ENCODE results near the gene MRTFB. TPM values are rescaled to one million over a fixed set of nuclear protein-coding genes. Genes with fewer than 3 reads are reported as not detected.

Gene MRTFB
- total and polyA plus RNA-seq, 4 donors, result 19.1 to 32.1 (median 25.1) TPM

- H3K9me3 ChIP-seq (ENCODE audit: control insufficient read depth, insufficient read depth, low read length), result no peaks in the 10 kb centered on the region
- H3K36me3 ChIP-seq (ENCODE audit: control insufficient read depth, insufficient read depth, low read length), result no peaks in the 10 kb centered on the region
- no peaks in the 10 kb centered on the region for H3K27me3 ChIP-seq (ENCODE audit: control insufficient read depth, insufficient read depth, low read length)
- no peaks in the 10 kb centered on the region for H3K4me1 ChIP-seq (ENCODE audit: control insufficient read depth, insufficient read depth, low read length)
- no peak for DNase-seq (ENCODE audit: low read depth in 4 of 6, low spot score in 6 of 6)
- no peak overlapping the region for H3K4me3 ChIP-seq (ENCODE audit: low read depth, low read length)
- no peak overlapping the region for H3K27ac ChIP-seq (ENCODE audit: low read depth, low read length)
These were observed 131.6 kb downstream of the MRTFB start for GRCh38 chr16:14202697-14203096.

- Histone ChIP-seq H3K27me3 (ENCODE audit: control insufficient read depth, insufficient read depth, low read length) (no peaks in the 10 kb centered on the region), H3K9me3 (ENCODE audit: control insufficient read depth, insufficient read depth, low read length) (no peaks in the 10 kb centered on the region), H3K4me3 (ENCODE audit: low read depth, low read length) (no peak overlapping the region), H3K27ac (ENCODE audit: low read depth, low read length) (no peak overlapping the region), H3K4me1 (ENCODE audit: control insufficient read depth, insufficient read depth, low read length) (no peaks in the 10 kb centered on the region), H3K36me3 (ENCODE audit: control insufficient read depth, insufficient read depth, low read length) (no peaks in the 10 kb centered on the region)
- no peak for DNase-seq (ENCODE audit: low read depth in 4 of 6, low spot score in 6 of 6)
- WGBS (ENCODE audit: insufficient coverage), result 67% methylated on average over 1 of the region's 2 CpGs
These were observed 132.0 kb downstream of the MRTFB start for GRCh38 chr16:14203166-14203565.

- whole genome bisulfite sequencing (ENCODE audit: insufficient coverage), result 94% methylated on average over 2 of the region's 3 CpGs
- Histone ChIP-seq H3K9me3 (ENCODE audit: control insufficient read depth, insufficient read depth, low read length) (no peaks in the 10 kb centered on the region), H3K27ac (ENCODE audit: low read depth, low read length) (no peak overlapping the region), H3K4me3 (ENCODE audit: low read depth, low read length) (no peak overlapping the region), H3K4me1 (ENCODE audit: control insufficient read depth, insufficient read depth, low read length) (no peaks in the 10 kb centered on the region), H3K27me3 (ENCODE audit: control insufficient read depth, insufficient read depth, low read length) (no peaks in the 10 kb centered on the region), H3K36me3 (ENCODE audit: control insufficient read depth, insufficient read depth, low read length) (no peaks in the 10 kb centered on the region)
- no peak for DNase-seq (ENCODE audit: low read depth in 4 of 6, low spot score in 6 of 6)
These were observed 134.5 kb downstream of the MRTFB start for GRCh38 chr16:14205666-14206065.

- Histone ChIP-seq H3K27ac (ENCODE audit: low read depth, low read length) (no peak overlapping the region), H3K4me3 (ENCODE audit: low read depth, low read length) (no peak overlapping the region), H3K9me3 (ENCODE audit: control insufficient read depth, insufficient read depth, low read length) (no peaks in the 10 kb centered on the region), H3K36me3 (ENCODE audit: control insufficient read depth, insufficient read depth, low read length) (peaks cover 2% of the 10 kb centered on the region), H3K4me1 (ENCODE audit: control insufficient read depth, insufficient read depth, low read length) (no peaks in the 10 kb centered on the region), H3K27me3 (ENCODE audit: control insufficient read depth, insufficient read depth, low read length) (no peaks in the 10 kb centered on the region)
- DNase-seq (ENCODE audit: low read depth in 4 of 6, low spot score in 6 of 6), result no peak
- WGBS (ENCODE audit: insufficient coverage), result 100% methylated on average over 1 of the region's 6 CpGs
These were observed 140.9 kb downstream of the MRTFB start for GRCh38 chr16:14211856-14212543.

DNA sequence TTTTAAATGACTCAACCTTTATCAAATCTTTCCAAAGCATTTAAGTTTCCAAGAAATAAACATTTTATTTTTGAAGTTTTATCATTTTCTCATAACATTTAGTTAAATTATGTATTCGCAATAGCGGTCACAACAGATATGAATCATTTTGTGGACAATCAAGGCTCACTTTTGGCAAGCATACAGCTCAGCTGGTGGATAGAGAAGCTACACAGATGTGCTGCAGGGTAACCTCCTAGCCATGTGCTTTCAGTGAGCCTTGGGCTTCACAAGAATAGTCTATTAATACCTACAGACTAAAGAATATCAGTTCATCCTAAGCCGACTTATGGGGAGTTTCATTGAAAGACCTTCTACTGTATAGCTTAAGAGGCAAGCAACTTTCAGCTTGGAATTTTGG is 144.8 kb downstream of the MRTFB start:
- Histone ChIP-seq H3K9me3 (ENCODE audit: control insufficient read depth, insufficient read depth, low read length) (no peaks in the 10 kb centered on the region), H3K36me3 (ENCODE audit: control insufficient read depth, insufficient read depth, low read length) (peaks cover 7% of the 10 kb centered on the region), H3K27me3 (ENCODE audit: control insufficient read depth, insufficient read depth, low read length) (no peaks in the 10 kb centered on the region), H3K27ac (ENCODE audit: low read depth, low read length) (no peak overlapping the region), H3K4me3 (ENCODE audit: low read depth, low read length) (no peak overlapping the region), H3K4me1 (ENCODE audit: control insufficient read depth, insufficient read depth, low read length) (no peaks in the 10 kb centered on the region)
- WGBS (ENCODE audit: insufficient coverage), result no CpG with 5 or more reads among the region's 3 CpGs
- no peak for DNase-seq (ENCODE audit: low read depth in 4 of 6, low spot score in 6 of 6)

GRCh38 chr16:14219983-14220382 is 148.9 kb downstream of the MRTFB start:
- no peak overlapping the region for H3K27ac ChIP-seq (ENCODE audit: low read depth, low read length)
- no CpG with 5 or more reads among the region's 3 CpGs for WGBS (ENCODE audit: insufficient coverage)
- no peaks in the 10 kb centered on the region for H3K9me3 ChIP-seq (ENCODE audit: control insufficient read depth, insufficient read depth, low read length)
- H3K4me3 ChIP-seq (ENCODE audit: low read depth, low read length), result no peak overlapping the region
- no peak for DNase-seq (ENCODE audit: low read depth in 4 of 6, low spot score in 6 of 6)
- H3K27me3 ChIP-seq (ENCODE audit: control insufficient read depth, insufficient read depth, low read length), result no peaks in the 10 kb centered on the region
- H3K4me1 ChIP-seq (ENCODE audit: control insufficient read depth, insufficient read depth, low read length), result no peaks in the 10 kb centered on the region
- peaks cover 7% of the 10 kb centered on the region for H3K36me3 ChIP-seq (ENCODE audit: control insufficient read depth, insufficient read depth, low read length)

- Histone ChIP-seq H3K4me1 (ENCODE audit: control insufficient read depth, insufficient read depth, low read length) (no peaks in the 10 kb centered on the region), H3K27me3 (ENCODE audit: control insufficient read depth, insufficient read depth, low read length) (no peaks in the 10 kb centered on the region), H3K36me3 (ENCODE audit: control insufficient read depth, insufficient read depth, low read length) (peaks cover 2% of the 10 kb centered on the region), H3K9me3 (ENCODE audit: control insufficient read depth, insufficient read depth, low read length) (no peaks in the 10 kb centered on the region), H3K4me3 (ENCODE audit: low read depth, low read length) (no peak overlapping the region), H3K27ac (ENCODE audit: low read depth, low read length) (no peak overlapping the region)
- WGBS (ENCODE audit: insufficient coverage), result no CpG with 5 or more reads among the region's 2 CpGs
- DNase-seq (ENCODE audit: low read depth in 4 of 6, low spot score in 6 of 6), result no peak
These were observed 152.5 kb downstream of the MRTFB start for GRCh38 chr16:14223632-14224031.

DNA sequence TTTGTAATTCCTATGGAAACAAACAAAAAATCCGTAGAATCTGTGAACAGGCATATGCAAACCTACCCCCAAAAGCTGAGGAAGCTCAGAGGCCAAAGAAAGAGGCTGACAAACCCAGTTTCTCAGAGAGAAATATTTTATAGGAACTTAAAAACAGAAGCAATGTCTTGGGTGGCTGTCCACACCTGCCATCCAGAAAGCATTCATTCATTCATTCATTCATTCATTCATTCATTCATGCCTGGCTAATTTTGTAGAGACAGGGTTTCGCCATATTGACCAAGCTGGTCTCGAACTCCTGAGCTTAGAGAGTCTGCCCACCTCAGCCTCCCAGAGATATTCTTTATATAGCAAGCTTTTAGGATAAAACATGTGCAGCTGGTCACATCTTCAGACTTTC is 154.3 kb downstream of the MRTFB start:
- H3K9me3 ChIP-seq (ENCODE audit: control insufficient read depth, insufficient read depth, low read length), result no peaks in the 10 kb centered on the region
- no peak for DNase-seq (ENCODE audit: low read depth in 4 of 6, low spot score in 6 of 6)
- no peaks in the 10 kb centered on the region for H3K27me3 ChIP-seq (ENCODE audit: control insufficient read depth, insufficient read depth, low read length)
- no peaks in the 10 kb centered on the region for H3K4me1 ChIP-seq (ENCODE audit: control insufficient read depth, insufficient read depth, low read length)
- no peak overlapping the region for H3K27ac ChIP-seq (ENCODE audit: low read depth, low read length)
- no CpG with 5 or more reads among the region's 3 CpGs for WGBS (ENCODE audit: insufficient coverage)
- H3K4me3 ChIP-seq (ENCODE audit: low read depth, low read length), result no peak overlapping the region
- peaks cover 2% of the 10 kb centered on the region for H3K36me3 ChIP-seq (ENCODE audit: control insufficient read depth, insufficient read depth, low read length)

GRCh38 chr16:14232106-14232864 is 161.2 kb downstream of the MRTFB start:
- H3K27ac ChIP-seq (ENCODE audit: low read depth, low read length), result no peak overlapping the region
- no peaks in the 10 kb centered on the region for H3K4me1 ChIP-seq (ENCODE audit: control insufficient read depth, insufficient read depth, low read length)
- H3K27me3 ChIP-seq (ENCODE audit: control insufficient read depth, insufficient read depth, low read length), result no peaks in the 10 kb centered on the region
- WGBS (ENCODE audit: insufficient coverage), result 33% methylated on average over 1 of the region's 9 CpGs
- DNase-seq (ENCODE audit: low read depth in 4 of 6, low spot score in 6 of 6), result peak in 2 of 6 donors; percentile 14 to 65
- H3K36me3 ChIP-seq (ENCODE audit: control insufficient read depth, insufficient read depth, low read length), result peaks cover 23% of the 10 kb centered on the region
- H3K9me3 ChIP-seq (ENCODE audit: control insufficient read depth, insufficient read depth, low read length), result no peaks in the 10 kb centered on the region
- H3K4me3 ChIP-seq (ENCODE audit: low read depth, low read length), result no peak overlapping the region

GRCh38 chr16:14236401-14236800 is 165.3 kb downstream of the MRTFB start:
- Histone ChIP-seq H3K4me1 (ENCODE audit: control insufficient read depth, insufficient read depth, low read length) (no peaks in the 10 kb centered on the region), H3K27ac (ENCODE audit: low read depth, low read length) (no peak overlapping the region), H3K27me3 (ENCODE audit: control insufficient read depth, insufficient read depth, low read length) (no peaks in the 10 kb centered on the region), H3K9me3 (ENCODE audit: control insufficient read depth, insufficient read depth, low read length) (no peaks in the 10 kb centered on the region), H3K4me3 (ENCODE audit: low read depth, low read length) (no peak overlapping the region), H3K36me3 (ENCODE audit: control insufficient read depth, insufficient read depth, low read length) (peaks cover 31% of the 10 kb centered on the region)
- no peak for DNase-seq (ENCODE audit: low read depth in 4 of 6, low spot score in 6 of 6)
- whole genome bisulfite sequencing (ENCODE audit: insufficient coverage), result 96% methylated on average over 4 of the region's 5 CpGs

Data from spinal cord (tissue), 10 donors.